K562 (cell line): ENCODE data around the gene FASTK. TPM values are rescaled to one million over a fixed set of nuclear protein-coding genes. Genes with fewer than 3 reads are reported as not detected.
A peak's percentile ranks its signal among the peaks of the same experiment; 100 is the strongest.

ENCODE experiments used
- ATF7 ChIP-seq: fragments of 450-650 bp; IDR thresholded peaks from 2 replicates; pipeline ENCODE4 v1.7.1; 2014; ENCODE audit warnings: mild to moderate bottlenecking, moderate library complexity
- CCAR2 ChIP-seq: fragments of 200-400 bp; formaldehyde crosslinking; IDR thresholded peaks from 2 replicates; pipeline ENCODE4 v1.6.1; 2017; ENCODE audit warnings: mild to moderate bottlenecking, low read depth, low read length
- CHD4 ChIP-seq: fragments of 200-600 bp; sonication (generic); IDR thresholded peaks from 3 replicates; pipeline ENCODE4 v1.6.1; 2012; ENCODE audit warnings: low read depth, mild to moderate bottlenecking, mixed read lengths, low read length, inconsistent platforms; ENCODE audit not compliant: insufficient read depth, insufficient replicate concordance, poor library complexity, severe bottlenecking
- DIDO1 ChIP-seq: fragments of 450-650 bp; IDR thresholded peaks from 2 replicates; pipeline ENCODE4 v1.6.1; 2016; ENCODE audit warnings: low read depth, missing biosample characterization, missing genetic modification characterization
- HNRNPH1 ChIP-seq: fragments of 200-400 bp; formaldehyde crosslinking; optimal IDR thresholded peaks from 2 replicates; pipeline ENCODE3; 2017; ENCODE audit warnings: low read depth, mild to moderate bottlenecking, low read length, moderate library complexity
- LCOR ChIP-seq: sonication (generic); formaldehyde crosslinking; IDR thresholded peaks from 2 replicates; pipeline ENCODE4 v1.8.0; 2022; ENCODE audit warnings: mild to moderate bottlenecking, missing genetic modification reagents
- MTF1 ChIP-seq: fragments of 250-450 bp; sonication (Bioruptor Pico); IDR thresholded peaks from 2 replicates; pipeline ENCODE4 v1.9.0; 2021; ENCODE audit warnings: moderate library complexity, mild to moderate bottlenecking, inconsistent platforms, borderline replicate concordance
- PTBP1 ChIP-seq: fragments of 200-400 bp; formaldehyde crosslinking; IDR thresholded peaks from 2 replicates; pipeline ENCODE4 v1.6.1; 2017; ENCODE audit warnings: low read depth, low read length
- RBM15 ChIP-seq: fragments of 200-400 bp; formaldehyde crosslinking; IDR thresholded peaks from 2 replicates; pipeline ENCODE4 v1.6.1; 2018; ENCODE audit warnings: mild to moderate bottlenecking, low read length, moderate library complexity; ENCODE audit not compliant: insufficient read depth
- RBM39 ChIP-seq: fragments of 200-400 bp; formaldehyde crosslinking; optimal IDR thresholded peaks from 2 replicates; pipeline ENCODE3; 2018; ENCODE audit warnings: low read depth, low read length
- SMARCA5 ChIP-seq: fragments of 450-650 bp; IDR thresholded peaks from 2 replicates; pipeline ENCODE4 v1.6.1; 2016
- YBX1 ChIP-seq: fragments of 450-650 bp; IDR thresholded peaks from 2 replicates; pipeline ENCODE4 v1.7.1; 2016; ENCODE audit warnings: mild to moderate bottlenecking
- ZEB2 ChIP-seq: fragments of 450-650 bp; IDR thresholded peaks from 2 replicates; pipeline ENCODE4 v1.6.1; 2016
- ZNF668 ChIP-seq: fragments of 250-450 bp; sonication (Bioruptor Pico); IDR thresholded peaks from 2 replicates; pipeline ENCODE4 v1.8.0; 2022; ENCODE audit warnings: mild to moderate bottlenecking, inconsistent platforms
- polyA plus RNA-seq, 8 experiments: library from polyadenylated mRNA; depleted of rRNA in 4 of 8; stranded (reverse) in 5 of 8; unstranded in 3 of 8; fragments of >200 nt; fragmentation: Nextera tagmentation in 2 of 8; fragmentation: Illumina TruSeq in 1 of 8; extraction: Ambion mirVana in 2 of 8; extraction: Trizol in 1 of 8; gene quantifications; 2 replicates each; pipeline versions ENCODE4 v1.2.1 to v1.2.3, GENCODE V29; 2011 to 2014; ENCODE audit warnings: inconsistent platforms in 1 of 8, missing spikeins in 1 of 8
- total RNA-seq, 7 experiments: library from RNA; depleted of rRNA in 6 of 7; stranded (reverse); fragments of >200 nt in 6 of 7; fragmentation: Illumina TruSeq in 2 of 7; extraction: Trizol in 2 of 7; gene quantifications; 2 replicates each; pipeline versions ENCODE4 v1.2.1 to v1.2.3, GENCODE V29; 2011 to 2021; ENCODE audit warnings: low replicate concordance in 1 of 7
- TF ChIP-seq, protein P1 (sequence below): IDR thresholded peaks from 3 replicates; pipeline ENCODE4 v1.6.1; 2011; ENCODE audit warnings: borderline replicate concordance, mild to moderate bottlenecking; ENCODE audit not compliant: insufficient read length, insufficient read depth
- TF ChIP-seq, protein P2 (sequence below): fragments of 250-450 bp; sonication (Bioruptor Pico); IDR thresholded peaks from 2 replicates; pipeline ENCODE4 v1.8.0; 2022; ENCODE audit warnings: moderate library complexity, mild to moderate bottlenecking, inconsistent platforms
- TF ChIP-seq, protein P3 (sequence below): sonication (generic); formaldehyde crosslinking; IDR thresholded peaks from 2 replicates; pipeline ENCODE4 v1.8.0; 2022; ENCODE audit warnings: missing genetic modification reagents, mild to moderate bottlenecking, borderline replicate concordance
- TF ChIP-seq, protein P4 (sequence below), 3 experiments: fragments of 200-800 bp in 1 of 3; fragments of 250-450 bp in 1 of 3; fragments of 450-650 bp in 1 of 3; sonication (Bioruptor Pico) in 1 of 3; sonication (Bioruptor generic) in 1 of 3; formaldehyde crosslinking in 1 of 3; IDR thresholded peaks; 2 replicates each; pipeline versions ENCODE4 v1.6.1 to v1.8.0; 2016 to 2022; ENCODE audit warnings: mild to moderate bottlenecking in 2 of 3, missing genetic modification characterization in 2 of 3, missing compliant biosample characterization in 1 of 3, moderate library complexity in 1 of 3

Gene FASTK
- total and polyA plus RNA-seq, 9 of the 15 experiments (the other 6 are each of a cell fraction or from before 2014, with no cell fraction given) = 0.51 to 150 (median 48.2) TPM

DNA sequence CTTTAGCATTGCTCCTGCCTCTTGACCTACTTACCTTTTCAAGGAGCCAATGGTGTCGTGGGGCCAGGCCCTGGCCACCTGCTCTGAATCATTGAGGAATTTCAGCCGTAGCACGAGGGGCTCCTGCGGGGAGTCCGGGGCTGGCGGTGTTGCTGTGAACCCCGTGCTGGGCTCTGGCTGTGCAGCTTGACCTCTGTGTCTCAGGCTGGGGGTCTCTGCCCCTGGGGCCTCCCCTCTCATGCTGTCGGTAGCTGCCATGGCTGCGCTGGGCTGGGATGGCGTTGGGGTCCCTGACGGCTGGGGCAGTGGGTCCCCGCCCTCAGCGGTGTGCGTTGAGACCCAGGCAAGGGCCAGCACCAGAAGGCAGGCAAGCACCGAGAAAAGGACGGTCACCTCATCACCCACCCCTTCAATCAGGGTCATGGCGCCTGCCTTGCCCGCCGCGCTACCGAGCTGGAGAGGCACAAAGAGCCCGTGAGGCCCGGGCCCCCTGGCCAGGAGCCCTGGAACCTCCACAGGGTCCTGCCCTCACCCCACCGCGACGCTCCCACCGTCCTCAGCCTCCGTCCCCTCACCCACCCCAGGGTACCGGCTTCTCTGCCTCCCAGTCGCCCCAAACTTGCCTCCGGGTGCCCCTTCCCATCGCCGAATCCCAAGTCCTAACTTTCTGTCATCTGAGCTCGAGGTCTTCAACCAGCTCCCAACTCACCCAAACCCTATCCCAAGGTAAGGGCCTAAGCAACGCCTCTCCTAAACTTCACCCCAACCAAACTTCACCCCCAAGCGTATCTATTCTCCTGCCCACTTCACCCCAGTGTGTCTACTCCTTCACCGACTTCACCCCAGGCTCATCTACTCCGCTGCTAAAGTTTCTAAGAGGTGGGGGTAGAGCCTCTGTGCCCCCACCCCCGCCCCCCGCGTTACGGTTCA, 1.8 kb upstream of the FASTK start (continued):
- TF ChIP-seq, protein P1, sequence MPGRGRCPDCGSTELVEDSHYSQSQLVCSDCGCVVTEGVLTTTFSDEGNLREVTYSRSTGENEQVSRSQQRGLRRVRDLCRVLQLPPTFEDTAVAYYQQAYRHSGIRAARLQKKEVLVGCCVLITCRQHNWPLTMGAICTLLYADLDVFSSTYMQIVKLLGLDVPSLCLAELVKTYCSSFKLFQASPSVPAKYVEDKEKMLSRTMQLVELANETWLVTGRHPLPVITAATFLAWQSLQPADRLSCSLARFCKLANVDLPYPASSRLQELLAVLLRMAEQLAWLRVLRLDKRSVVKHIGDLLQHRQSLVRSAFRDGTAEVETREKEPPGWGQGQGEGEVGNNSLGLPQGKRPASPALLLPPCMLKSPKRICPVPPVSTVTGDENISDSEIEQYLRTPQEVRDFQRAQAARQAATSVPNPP = no peak
- TF ChIP-seq MTF1 = no peak
- TF ChIP-seq, protein P2, sequence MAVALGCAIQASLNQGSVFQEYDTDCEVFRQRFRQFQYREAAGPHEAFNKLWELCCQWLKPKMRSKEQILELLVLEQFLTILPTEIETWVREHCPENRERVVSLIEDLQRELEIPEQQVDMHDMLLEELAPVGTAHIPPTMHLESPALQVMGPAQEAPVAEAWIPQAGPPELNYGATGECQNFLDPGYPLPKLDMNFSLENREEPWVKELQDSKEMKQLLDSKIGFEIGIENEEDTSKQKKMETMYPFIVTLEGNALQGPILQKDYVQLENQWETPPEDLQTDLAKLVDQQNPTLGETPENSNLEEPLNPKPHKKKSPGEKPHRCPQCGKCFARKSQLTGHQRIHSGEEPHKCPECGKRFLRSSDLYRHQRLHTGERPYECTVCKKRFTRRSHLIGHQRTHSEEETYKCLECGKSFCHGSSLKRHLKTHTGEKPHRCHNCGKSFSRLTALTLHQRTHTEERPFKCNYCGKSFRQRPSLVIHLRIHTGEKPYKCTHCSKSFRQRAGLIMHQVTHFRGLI (CRISPR knock-in tag) = no peak
- TF ChIP-seq, protein P3, sequence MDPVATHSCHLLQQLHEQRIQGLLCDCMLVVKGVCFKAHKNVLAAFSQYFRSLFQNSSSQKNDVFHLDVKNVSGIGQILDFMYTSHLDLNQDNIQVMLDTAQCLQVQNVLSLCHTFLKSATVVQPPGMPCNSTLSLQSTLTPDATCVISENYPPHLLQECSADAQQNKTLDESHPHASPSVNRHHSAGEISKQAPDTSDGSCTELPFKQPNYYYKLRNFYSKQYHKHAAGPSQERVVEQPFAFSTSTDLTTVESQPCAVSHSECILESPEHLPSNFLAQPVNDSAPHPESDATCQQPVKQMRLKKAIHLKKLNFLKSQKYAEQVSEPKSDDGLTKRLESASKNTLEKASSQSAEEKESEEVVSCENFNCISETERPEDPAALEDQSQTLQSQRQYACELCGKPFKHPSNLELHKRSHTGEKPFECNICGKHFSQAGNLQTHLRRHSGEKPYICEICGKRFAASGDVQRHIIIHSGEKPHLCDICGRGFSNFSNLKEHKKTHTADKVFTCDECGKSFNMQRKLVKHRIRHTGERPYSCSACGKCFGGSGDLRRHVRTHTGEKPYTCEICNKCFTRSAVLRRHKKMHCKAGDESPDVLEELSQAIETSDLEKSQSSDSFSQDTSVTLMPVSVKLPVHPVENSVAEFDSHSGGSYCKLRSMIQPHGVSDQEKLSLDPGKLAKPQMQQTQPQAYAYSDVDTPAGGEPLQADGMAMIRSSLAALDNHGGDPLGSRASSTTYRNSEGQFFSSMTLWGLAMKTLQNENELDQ = no peak
- no peak for TF ChIP-seq DIDO1 (tag)
- TF ChIP-seq ATF7 = no peak
- no peak for TF ChIP-seq RBM39
- TF ChIP-seq YBX1 = no peak
- no peak for TF ChIP-seq CHD4
- TF ChIP-seq PTBP1 = no peak
- 0 out of 2 replicates have a peak, but pooled peaks have one; percentile 25 for TF ChIP-seq ZNF668
- no peak for TF ChIP-seq RBM15
- peak; percentile 42; the same call in 1 of the 2 replicates for TF ChIP-seq LCOR
- TF ChIP-seq, protein P4, sequence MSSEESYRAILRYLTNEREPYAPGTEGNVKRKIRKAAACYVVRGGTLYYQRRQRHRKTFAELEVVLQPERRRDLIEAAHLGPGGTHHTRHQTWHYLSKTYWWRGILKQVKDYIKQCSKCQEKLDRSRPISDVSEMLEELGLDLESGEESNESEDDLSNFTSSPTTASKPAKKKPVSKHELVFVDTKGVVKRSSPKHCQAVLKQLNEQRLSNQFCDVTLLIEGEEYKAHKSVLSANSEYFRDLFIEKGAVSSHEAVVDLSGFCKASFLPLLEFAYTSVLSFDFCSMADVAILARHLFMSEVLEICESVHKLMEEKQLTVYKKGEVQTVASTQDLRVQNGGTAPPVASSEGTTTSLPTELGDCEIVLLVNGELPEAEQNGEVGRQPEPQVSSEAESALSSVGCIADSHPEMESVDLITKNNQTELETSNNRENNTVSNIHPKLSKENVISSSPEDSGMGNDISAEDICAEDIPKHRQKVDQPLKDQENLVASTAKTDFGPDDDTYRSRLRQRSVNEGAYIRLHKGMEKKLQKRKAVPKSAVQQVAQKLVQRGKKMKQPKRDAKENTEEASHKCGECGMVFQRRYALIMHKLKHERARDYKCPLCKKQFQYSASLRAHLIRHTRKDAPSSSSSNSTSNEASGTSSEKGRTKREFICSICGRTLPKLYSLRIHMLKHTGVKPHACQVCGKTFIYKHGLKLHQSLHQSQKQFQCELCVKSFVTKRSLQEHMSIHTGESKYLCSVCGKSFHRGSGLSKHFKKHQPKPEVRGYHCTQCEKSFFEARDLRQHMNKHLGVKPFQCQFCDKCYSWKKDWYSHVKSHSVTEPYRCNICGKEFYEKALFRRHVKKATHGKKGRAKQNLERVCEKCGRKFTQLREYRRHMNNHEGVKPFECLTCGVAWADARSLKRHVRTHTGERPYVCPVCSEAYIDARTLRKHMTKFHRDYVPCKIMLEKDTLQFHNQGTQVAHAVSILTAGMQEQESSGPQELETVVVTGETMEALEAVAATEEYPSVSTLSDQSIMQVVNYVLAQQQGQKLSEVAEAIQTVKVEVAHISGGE (CRISPR knock-in tag; IDR thresholded peaks at IDR 0.05) = no peak
- TF ChIP-seq HNRNPH1 = no peak
- TF ChIP-seq SMARCA5 = 0 out of 2 replicates have a peak, but pooled peaks have one; percentile 71
- no peak for TF ChIP-seq ZEB2
- no peak for TF ChIP-seq CCAR2
